Fibroblast of the aortic adventitia (primary cell): ENCODE results near the gene SLC2A13. TPM values are rescaled to one million over a fixed set of nuclear protein-coding genes. Genes with fewer than 3 reads are reported as not detected.
"Not testable (repeated sequence)": the region's sequence is repeated elsewhere in the genome, so short reads cannot be mapped to it uniquely, and the experiment has no call there.

Experiments used
- DNase-seq: peaks from one replicate; pipeline ENCODE4 v3.0.0-alpha.2; 2010; ENCODE audit warnings: low read depth
- H3K4me3 ChIP-seq: 2 replicates; pipeline ENCODE4 v1.5.1; 2011; ENCODE audit warnings: low read depth, mild to moderate bottlenecking, control low read depth, low read length, moderate library complexity
- total RNA-seq: library from RNA; depleted of rRNA; stranded (reverse); fragments of >200 nt; gene quantifications from 2 replicates; pipeline ENCODE4 v1.2.3, GENCODE V29; 2012; ENCODE audit warnings: low replicate concordance
- TF ChIP-seq, protein P1 (sequence below): IDR thresholded peaks from 2 replicates; pipeline ENCODE4 v1.5.1; 2011; ENCODE audit warnings: mild to moderate bottlenecking, low read length, control low read depth, inconsistent platforms; ENCODE audit not compliant: insufficient read depth

The SLC2A13 gene
- total RNA-seq, 1 donor = 16.6 TPM

DNA sequence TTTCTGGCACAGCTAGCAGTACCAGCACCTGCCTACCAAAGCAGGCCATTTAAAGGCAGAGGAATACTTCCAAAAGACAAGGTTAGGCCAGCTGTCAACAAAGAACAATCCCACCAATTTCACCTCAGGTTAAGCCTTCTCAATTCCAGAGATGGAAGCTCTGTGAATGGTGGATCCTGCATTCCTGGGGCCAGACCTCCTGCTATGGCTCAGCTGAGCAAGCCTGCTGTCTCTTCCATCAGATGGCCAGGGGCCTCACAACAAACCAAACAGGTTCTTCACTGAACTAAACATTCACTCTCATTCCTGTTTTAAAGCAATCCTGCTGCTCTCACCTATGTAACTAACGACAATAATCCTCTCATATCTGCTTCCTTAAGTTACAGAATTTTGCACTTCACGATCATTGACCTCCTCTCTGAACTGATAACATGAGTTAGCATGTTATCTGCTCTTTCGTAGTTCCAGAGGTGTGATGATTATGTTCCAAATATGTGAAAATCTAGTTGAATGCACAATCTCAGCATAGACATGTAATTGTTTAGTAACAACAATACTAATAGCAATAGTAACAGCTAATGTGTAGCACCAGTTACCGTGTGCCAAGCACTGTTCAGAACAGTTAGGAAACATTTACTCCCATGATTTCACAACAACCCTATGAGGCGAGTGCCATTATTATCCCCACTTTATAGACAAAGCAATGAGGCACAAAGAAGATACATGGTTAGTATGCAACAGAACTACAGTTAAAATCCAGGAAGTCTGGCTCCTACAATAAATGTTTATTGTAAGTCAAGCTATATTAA is 73.2 kb downstream of the SLC2A13 start:
- H3K4me3 ChIP-seq = no peak overlapping the region
- no peak for DNase-seq
- TF ChIP-seq, protein P1, sequence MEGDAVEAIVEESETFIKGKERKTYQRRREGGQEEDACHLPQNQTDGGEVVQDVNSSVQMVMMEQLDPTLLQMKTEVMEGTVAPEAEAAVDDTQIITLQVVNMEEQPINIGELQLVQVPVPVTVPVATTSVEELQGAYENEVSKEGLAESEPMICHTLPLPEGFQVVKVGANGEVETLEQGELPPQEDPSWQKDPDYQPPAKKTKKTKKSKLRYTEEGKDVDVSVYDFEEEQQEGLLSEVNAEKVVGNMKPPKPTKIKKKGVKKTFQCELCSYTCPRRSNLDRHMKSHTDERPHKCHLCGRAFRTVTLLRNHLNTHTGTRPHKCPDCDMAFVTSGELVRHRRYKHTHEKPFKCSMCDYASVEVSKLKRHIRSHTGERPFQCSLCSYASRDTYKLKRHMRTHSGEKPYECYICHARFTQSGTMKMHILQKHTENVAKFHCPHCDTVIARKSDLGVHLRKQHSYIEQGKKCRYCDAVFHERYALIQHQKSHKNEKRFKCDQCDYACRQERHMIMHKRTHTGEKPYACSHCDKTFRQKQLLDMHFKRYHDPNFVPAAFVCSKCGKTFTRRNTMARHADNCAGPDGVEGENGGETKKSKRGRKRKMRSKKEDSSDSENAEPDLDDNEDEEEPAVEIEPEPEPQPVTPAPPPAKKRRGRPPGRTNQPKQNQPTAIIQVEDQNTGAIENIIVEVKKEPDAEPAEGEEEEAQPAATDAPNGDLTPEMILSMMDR = no peak

DNA sequence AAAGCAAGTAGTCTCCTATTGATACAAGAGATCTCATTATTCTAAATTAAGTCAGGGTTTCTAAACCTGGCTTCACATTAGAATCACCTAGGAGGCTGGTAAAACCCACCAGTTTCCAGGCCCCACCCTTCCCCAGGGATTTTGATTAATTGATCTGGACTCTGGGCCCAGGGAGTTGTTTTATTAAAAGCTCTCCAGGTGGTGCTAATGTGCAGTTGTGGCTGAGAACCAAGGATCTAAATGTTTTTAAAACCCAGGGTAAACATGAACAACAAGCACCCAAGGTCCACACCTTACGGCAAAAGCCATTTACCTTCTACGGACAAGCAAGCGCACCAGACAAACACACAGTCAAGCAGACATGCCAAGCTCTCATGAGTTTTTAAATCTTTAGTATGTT is 73.9 kb downstream of the SLC2A13 start:
- TF ChIP-seq, protein P1 = no peak
- H3K4me3 ChIP-seq = no peak overlapping the region
- DNase-seq = no peak

GRCh38 chr12:40030970-40031369 is 74.9 kb downstream of the SLC2A13 start:
- not testable (repeated sequence) for H3K4me3 ChIP-seq, DNase-seq

DNA sequence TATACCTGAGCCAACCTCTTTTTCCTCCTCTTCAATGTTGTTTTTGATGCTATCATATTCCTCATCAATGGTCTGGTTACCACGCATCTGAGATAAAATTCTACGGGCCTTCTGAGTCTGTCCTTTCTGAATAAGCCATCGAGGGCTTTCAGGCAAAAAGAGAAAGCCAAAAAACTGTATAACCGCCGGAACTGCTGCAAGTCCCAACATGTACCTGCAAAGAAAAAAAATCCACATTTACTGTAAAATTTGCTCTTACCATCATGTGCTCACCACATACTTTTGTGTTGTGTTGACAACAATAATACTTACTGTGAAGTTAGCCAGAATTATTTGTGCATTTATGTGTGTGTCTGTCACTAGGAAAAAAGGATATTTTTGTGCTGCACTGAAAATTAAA is 77.6 kb downstream of the SLC2A13 start:
- TF ChIP-seq, protein P1 = no peak
- no peak for DNase-seq
- H3K4me3 ChIP-seq = no peak overlapping the region

DNA sequence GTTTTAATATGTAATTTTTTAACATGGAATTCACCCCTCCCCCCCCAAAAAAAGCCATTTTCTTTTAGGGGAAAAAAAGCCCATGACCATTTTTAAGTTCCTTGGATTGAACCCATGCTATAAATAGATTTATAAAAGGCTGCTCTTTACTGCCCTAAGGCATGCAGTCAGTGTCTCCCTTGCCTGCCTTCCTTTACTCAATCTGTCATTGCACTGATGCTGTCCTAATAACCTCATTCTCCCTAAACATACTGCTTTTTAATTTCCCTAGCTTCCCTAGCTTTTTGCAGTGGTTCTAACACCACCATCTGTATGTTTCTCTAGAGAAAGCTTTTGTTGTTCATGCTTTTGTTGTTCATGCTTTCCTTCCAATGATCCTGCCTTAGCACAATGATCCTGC is 83.0 kb downstream of the SLC2A13 start:
- H3K4me3 ChIP-seq = no peak overlapping the region
- no peak for DNase-seq
- TF ChIP-seq, protein P1 = no peak

- no peak for DNase-seq
- TF ChIP-seq, protein P1 = no peak
- no peak overlapping the region for H3K4me3 ChIP-seq
These were observed 85.6 kb downstream of the SLC2A13 start for GRCh38 chr12:40020261-40020691.

DNA sequence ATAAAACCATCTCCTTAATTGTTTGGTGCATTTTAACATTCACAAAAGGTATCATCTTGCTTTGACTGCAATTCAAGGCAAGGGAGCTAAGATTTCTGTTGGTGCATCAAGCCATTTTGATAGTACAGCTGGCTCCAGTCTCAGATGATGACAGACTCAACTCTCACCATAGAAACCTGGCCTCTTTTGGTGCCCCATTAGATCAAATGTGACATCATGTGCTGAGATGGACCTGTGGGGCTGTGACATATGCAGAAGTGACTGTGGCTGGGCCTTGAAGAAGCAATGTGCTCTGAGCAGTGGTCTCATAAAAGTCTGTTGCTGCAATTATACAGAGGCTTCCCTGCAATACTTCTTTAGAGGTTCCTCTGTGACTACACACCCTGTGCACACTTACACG is 88.4 kb downstream of the SLC2A13 start:
- TF ChIP-seq, protein P1 = no peak
- H3K4me3 ChIP-seq = no peak overlapping the region
- DNase-seq = no peak
